Tibial artery (tissue), 4 donors: ENCODE measurements around the gene TNRC6C.

Source experiments
- DNase-seq, 2 donors: peaks; one replicate each; pipeline ENCODE4 v3.0.0-alpha.2; 2019
- H3K27ac ChIP-seq, 2 donors: fragments of 200-600 bp; sonication (generic) in 1 of 2; 1 replicate in 1 of 2; 2 replicates in 1 of 2; pipeline ENCODE4 v1.5.1; 2018 to 2019; ENCODE audit warnings: mild to moderate bottlenecking in 1 of 2
- H3K27me3 ChIP-seq, 2 donors: fragments of 200-600 bp; sonication (generic) in 1 of 2; one replicate each; pipeline versions ENCODE4 v1.5.1 to v1.6.0; 2016 to 2019
- H3K36me3 ChIP-seq, 3 donors: fragments of 200-600 bp; sonication (generic) in 2 of 3; one replicate each; pipeline ENCODE4 v1.5.1; 2016 to 2019; ENCODE audit warnings: mild to moderate bottlenecking in 2 of 3
- H3K4me1 ChIP-seq, 4 donors: fragments of 200-600 bp; sonication (generic) in 2 of 4; 1 replicate in 3 of 4; 2 replicates in 1 of 4; pipeline ENCODE4 v1.5.1; 2016 to 2019
- H3K4me3 ChIP-seq, 2 donors: fragments of 200-600 bp; sonication (generic) in 1 of 2; 1 replicate in 1 of 2; 2 replicates in 1 of 2; pipeline ENCODE4 v1.5.1; 2018 to 2019; ENCODE audit warnings: mild to moderate bottlenecking in 2 of 2
- H3K9me3 ChIP-seq, 3 donors: fragments of 200-600 bp; sonication (generic) in 1 of 3; one replicate each; pipeline ENCODE4 v1.5.1; 2016 to 2019
- CTCF ChIP-seq, 2 experiments: fragments of 200-600 bp in 1 of 2; fragments of 450-650 bp in 1 of 2; IDR thresholded peaks; one replicate each; pipeline ENCODE4 v1.5.1; 2017 to 2019; ENCODE audit warnings: antibody characterized with exemption in 2 of 2, mild to moderate bottlenecking in 1 of 2, moderate library complexity in 1 of 2
- intact Hi-C: fragments of 100-400 bp; cut with DNase I; formaldehyde crosslinking; loops from one replicate; pipeline ENCODE4 v1.15.0; 2023; ENCODE audit warnings: low total_unique reads

The TNRC6C gene

GRCh38 chr17:78111016-78111726 is 152.7 kb downstream of the TNRC6C start:
- peaks cover 0 to 29% of the 10 kb centered on the region in 2 donors for H3K27me3 ChIP-seq
- peak in 1 of 2 donors; percentile 63 for DNase-seq
- intact Hi-C loops: no loop called here
- no peak overlapping the region for H3K4me3 ChIP-seq
- H3K4me1 ChIP-seq: peaks cover 0 to 5% (median 2%) of the 10 kb centered on the region in 4 donors
- no peaks in the 10 kb centered on the region for H3K9me3 ChIP-seq
- H3K27ac ChIP-seq: no peak overlapping the region
- no peak for TF ChIP-seq CTCF (IDR thresholded peaks at IDR 0.05)
- peaks cover 0 to 22% (median 0%) of the 10 kb centered on the region in 3 donors for H3K36me3 ChIP-seq

- Histone ChIP-seq H3K27me3 (peaks cover 0 to 29% of the 10 kb centered on the region in 2 donors), H3K4me1 (peaks cover 0 to 5% (median 2%) of the 10 kb centered on the region in 4 donors), H3K9me3 (no peaks in the 10 kb centered on the region), H3K36me3 (peaks cover 0 to 22% (median 0%) of the 10 kb centered on the region in 3 donors), H3K27ac (no peak overlapping the region), H3K4me3 (no peak overlapping the region)
- TF ChIP-seq CTCF (IDR thresholded peaks at IDR 0.05): no peak
- peak in 1 of 2 donors; percentile 62 for DNase-seq
- intact Hi-C loops: loop anchor here (2.0 kb wide), 2 partner anchors 65 to 137 kb away; no protein-coding TSS in a partner anchor
Measured at GRCh38 chr17:78111727-78112517, 153.4 kb downstream of the TNRC6C start.

GRCh38 chr17:78112518-78113471 is 154.3 kb downstream of the TNRC6C start:
- intact Hi-C loops: loop anchor here (2.0 kb wide), 2 partner anchors 64 to 136 kb away; no protein-coding TSS in a partner anchor
- H3K4me3 ChIP-seq: no peak overlapping the region
- peak; percentile 95 to 99 for TF ChIP-seq CTCF (IDR thresholded peaks at IDR 0.05)
- no peak overlapping the region for H3K27ac ChIP-seq
- no peaks in the 10 kb centered on the region for H3K9me3 ChIP-seq
- peak; percentile 61 to 81 for DNase-seq
- H3K4me1 ChIP-seq: peaks cover 0 to 8% (median 2%) of the 10 kb centered on the region in 4 donors
- peaks cover 0 to 34% of the 10 kb centered on the region in 2 donors for H3K27me3 ChIP-seq
- H3K36me3 ChIP-seq: peaks cover 0 to 20% (median 0%) of the 10 kb centered on the region in 3 donors

GRCh38 chr17:78113804-78114785 is 155.6 kb downstream of the TNRC6C start:
- no peak overlapping the region for H3K27ac ChIP-seq

More at GRCh38 chr17:78113804-78114785, 155.6 kb downstream of the TNRC6C start:
- peaks cover 0 to 40% of the 10 kb centered on the region in 2 donors for H3K27me3 ChIP-seq
- H3K4me1 ChIP-seq: peaks cover 0 to 10% (median 2%) of the 10 kb centered on the region in 4 donors
- no peak for TF ChIP-seq CTCF (IDR thresholded peaks at IDR 0.05)
- no peaks in the 10 kb centered on the region for H3K9me3 ChIP-seq
- no peak for DNase-seq
- H3K4me3 ChIP-seq: no peak overlapping the region
- H3K36me3 ChIP-seq: peaks cover 0 to 15% (median 0%) of the 10 kb centered on the region in 3 donors
- intact Hi-C loops: loop anchor here (2.0 kb wide), 2 partner anchors 63 to 135 kb away; no protein-coding TSS in a partner anchor
